Stimulated activated CD8-positive, alpha-beta memory T cell treated with anti-CD3 and anti-CD28 coated beads, Interleukin-7, amount 100 ng/mL, for 4 hours (primary cell): ENCODE measurements around the gene NTSR1.

Experiments used
- DNase-seq, 2 donors: peaks; one replicate each; pipeline ENCODE4 v3.0.0-alpha.2; 2020; ENCODE audit warnings: low read depth in 2 of 2

The NTSR1 gene

GRCh38 chr20:62725596-62726268 is 17.1 kb downstream of the NTSR1 start:
- no peak for DNase-seq

GRCh38 chr20:62726276-62726675 is 17.6 kb downstream of the NTSR1 start:
- DNase-seq = no peak

DNA sequence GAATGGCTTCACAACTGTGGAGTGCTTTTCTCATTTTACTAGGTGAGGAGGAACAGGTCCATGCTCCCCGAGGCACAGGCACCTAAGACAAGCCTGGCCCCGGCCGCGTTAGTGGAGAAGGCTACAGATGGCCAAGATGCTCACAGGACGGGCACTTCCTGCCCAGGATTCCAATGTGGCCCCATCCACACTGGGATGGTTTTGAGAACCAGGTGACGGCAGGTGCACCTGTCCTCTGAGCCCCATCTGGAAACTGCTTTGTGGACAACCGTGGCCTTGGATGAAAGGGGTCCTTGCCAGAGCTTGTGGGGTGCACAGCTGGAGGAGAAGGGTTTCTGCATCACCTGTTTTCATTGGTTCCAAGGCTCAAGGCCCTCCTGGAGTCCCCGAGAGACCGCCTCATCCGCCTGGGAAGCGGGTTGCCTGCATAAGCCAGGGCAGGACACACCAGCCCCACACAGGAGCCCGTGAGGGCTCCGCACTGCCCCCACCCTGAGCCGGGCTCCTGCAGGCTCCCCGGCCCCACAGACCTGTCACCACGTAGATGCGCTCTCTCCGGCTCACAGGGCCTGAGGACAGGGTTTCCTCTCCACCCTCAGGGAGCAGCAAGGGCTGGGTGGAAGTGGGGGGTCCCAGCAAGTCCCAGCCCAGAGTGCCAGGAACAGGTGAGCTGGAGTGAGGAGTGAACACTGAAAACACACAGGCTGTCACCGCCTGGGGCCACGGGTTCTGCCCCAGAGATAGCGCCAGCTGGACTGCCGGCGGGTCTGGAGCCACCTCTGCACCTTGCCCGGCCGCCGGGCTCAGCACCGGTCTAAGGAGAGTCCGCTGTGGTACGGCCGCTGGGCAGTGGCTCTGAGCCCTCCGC is 18.3 kb downstream of the NTSR1 start:
- no peak for DNase-seq

- no peak for DNase-seq
Measured at GRCh38 chr20:62727584-62728027, 19.0 kb downstream of the NTSR1 start.

GRCh38 chr20:62728028-62728780 is 19.6 kb downstream of the NTSR1 start:
- DNase-seq = no peak

GRCh38 chr20:62728781-62729300 is 20.2 kb downstream of the NTSR1 start:
- DNase-seq = no peak

DNA sequence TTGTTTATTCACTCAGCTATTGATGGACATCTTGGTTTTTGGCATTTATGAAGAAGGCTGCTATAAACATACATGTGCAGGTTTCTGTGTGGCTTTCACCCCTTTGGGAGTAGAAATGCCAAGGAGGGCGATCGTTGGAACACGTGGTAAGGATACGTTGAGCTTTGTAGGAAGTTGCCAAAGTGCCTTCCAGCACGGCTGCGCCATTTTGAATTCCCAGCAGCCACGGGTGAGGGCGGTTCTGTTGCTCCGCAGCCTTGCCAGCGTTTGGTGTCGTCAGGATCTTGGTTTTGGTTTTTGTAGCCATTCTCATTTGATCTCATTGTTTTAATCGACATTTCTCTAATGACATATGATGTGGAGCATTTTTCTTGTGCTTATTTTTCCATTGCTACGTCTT is 21.8 kb downstream of the NTSR1 start:
- no peak for DNase-seq

DNA sequence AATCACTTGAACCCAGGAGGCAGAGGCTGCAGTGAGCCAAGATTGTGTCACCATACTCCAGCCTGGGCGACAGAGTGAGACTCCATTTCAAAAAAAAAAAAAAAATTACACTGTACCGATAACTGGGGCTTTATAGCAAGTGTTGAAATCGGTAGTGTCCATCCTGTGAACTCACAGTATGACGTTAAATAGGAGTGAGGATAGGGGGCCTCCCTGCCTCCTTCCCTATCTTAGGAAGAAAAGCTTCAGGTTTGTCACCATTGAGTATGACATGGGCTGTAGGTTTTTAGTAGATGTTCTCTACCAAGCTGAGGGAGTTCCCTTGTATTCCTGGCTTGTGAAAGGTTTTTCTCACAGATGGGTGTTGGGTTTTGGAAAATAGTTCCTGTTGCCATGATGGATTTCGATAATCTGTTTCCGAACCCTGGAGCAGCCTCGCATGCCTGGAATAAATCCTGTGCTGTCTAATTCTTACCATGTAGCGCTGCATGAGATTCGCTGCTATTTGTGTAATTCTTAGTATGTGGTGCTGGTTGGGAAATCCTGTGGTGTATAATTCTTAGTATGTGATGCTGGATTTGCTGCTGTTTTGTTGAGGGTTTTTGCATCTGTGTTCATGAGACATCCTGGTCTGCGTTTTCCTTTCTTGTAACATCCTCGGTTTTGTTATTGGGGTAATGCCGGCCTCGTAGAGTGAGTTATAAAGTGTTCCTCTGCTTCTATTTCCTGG is 23.6 kb downstream of the NTSR1 start:
- no peak for DNase-seq

GRCh38 chr20:62732842-62733525 is 24.3 kb downstream of the NTSR1 start:
- DNase-seq = no peak

- DNase-seq = no peak
Measured at GRCh38 chr20:62733526-62733842, 24.8 kb downstream of the NTSR1 start.

DNA sequence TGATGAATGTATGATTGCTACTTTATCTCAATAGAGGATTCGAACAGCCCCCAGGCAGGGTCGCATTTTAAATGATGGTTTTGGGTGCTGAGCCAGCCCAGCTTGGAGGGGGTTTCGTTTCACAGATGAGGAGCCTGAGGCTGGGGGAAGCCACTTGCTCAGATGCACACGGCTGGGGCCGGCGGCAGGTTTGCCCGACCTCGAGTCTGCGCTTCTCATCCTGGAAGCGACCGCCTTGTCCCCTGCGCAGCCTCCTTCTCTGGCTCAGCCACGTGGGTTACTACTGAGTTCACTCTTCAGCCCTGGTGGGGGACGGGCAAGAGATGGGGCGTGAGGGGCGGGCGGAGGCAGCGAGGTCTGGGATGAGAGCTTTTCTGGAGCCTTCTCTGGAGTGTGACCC is 25.3 kb downstream of the NTSR1 start:
- no peak for DNase-seq

- DNase-seq = no peak
Measured at GRCh38 chr20:62734326-62734725, 25.7 kb downstream of the NTSR1 start.

GRCh38 chr20:62734881-62735280 is 26.2 kb downstream of the NTSR1 start:
- DNase-seq = no peak

GRCh38 chr20:62735331-62735821 is 26.7 kb downstream of the NTSR1 start:
- DNase-seq = no peak

- no peak for DNase-seq
Measured at GRCh38 chr20:62736026-62736406, 27.4 kb downstream of the NTSR1 start.

DNA sequence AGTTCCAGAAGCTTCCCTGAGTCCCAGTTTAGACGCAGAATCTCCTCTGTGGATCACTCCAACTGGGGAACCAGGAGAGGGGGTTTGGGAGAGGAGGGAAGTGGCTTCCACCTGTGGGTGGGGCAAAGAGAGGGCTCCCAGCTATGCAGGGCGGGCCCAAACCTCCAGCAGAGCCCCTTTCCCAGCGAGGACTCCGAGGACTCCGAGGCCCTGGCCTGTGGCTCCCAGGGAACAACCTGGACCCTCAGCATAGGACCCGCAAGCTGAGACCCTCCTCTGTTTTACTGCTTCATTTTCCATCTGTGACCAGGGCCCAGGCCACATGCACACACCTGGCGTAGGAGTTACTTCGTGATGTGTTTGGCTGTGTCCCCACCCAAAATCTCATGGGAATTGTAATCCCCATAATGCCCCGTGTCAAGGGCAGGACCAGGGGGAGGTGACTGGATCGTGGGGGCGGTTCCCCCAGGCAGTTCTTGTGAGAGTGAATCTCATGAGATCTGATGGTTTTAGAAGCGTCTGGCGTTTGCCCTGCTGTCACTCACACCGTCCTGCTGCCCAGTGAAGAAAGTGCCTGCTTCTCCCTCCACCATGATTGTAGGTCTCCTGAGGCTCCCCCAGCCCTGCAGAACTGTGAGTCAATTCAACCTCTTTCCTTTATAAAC is 27.9 kb downstream of the NTSR1 start:
- no peak for DNase-seq

DNA sequence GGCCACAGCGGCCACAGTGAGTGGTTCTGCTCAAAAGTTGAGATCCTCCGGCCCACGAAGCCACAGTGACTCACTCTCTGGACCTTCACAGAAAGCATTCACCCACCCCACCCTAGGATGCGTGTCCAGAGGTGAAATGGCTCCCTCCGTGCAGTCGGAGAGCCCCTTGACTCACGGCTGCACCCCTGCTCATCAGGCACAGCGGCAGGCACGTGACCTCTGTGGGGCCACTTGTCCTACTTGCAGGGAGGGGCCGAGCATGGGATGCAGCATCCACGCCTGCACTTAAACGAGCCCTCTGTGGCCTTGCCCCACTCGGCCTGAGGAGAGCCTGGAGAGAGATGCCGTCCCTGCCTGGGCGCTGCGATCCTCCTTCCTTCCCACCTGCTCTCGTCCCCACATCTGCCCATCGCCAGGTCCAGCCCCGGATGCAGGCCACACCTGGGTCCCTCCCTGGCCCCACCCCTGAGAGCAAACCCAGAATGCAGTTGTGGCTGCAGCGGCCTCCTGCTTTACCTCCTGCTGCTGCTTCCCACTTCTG is 28.7 kb downstream of the NTSR1 start:
- DNase-seq = no peak

GRCh38 chr20:62738025-62738881 is 29.6 kb downstream of the NTSR1 start:
- DNase-seq = no peak

DNA sequence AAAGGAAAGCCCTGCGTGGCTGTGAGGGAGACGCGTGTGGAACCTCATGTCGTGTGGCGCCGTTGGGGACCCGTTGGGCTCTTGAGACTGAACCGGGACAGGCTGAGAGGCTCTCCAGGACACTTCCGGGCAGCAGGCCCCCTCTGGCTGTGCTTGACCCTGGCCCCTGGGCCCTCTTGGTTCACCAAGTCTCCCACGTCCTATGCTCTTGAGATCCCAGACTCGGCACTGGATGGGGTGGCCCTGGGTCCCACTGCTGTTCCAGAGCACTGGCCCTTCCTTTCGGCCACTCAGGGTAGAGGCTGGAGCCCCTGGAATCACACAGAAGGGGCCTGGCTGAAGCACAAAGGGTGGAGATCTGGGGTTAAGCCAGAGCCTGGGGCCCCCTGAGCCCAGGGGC is 30.4 kb downstream of the NTSR1 start:
- DNase-seq = no peak
